Activated CD8-positive, alpha-beta T cell treated with anti-CD3 and anti-CD28 coated beads for 36 hours (primary cell): ENCODE results near the gene NYAP2. TPM values are rescaled to one million over a fixed set of nuclear protein-coding genes. Genes with fewer than 3 reads are reported as not detected.

ENCODE experiments used
- ATAC-seq: fragments of 200-7000 bp; cut with Tn5 transposase; one replicate; pipeline ENCODE4 v1.10.0; 2021; ENCODE audit warnings: mild to moderate bottlenecking, moderate library complexity
- CTCF ChIA-PET: fragments of 350-600 bp; sonication (Branson Sonifier 250); formaldehyde crosslinking; loops from one replicate; lab custom pipeline; 2021; ENCODE audit warnings: antibody characterized with exemption; lab: Charles Lee
- POLR2A ChIA-PET: fragments of 350-600 bp; sonication (Branson Sonifier 250); formaldehyde crosslinking; loops from one replicate; lab custom pipeline; 2021; ENCODE audit warnings: antibody characterized with exemption; lab: Charles Lee
- DNase-seq: peaks from one replicate; pipeline ENCODE4 v3.0.0-alpha.2; 2020
- H3K27ac Mint-ChIP-seq: one replicate; pipeline ENCODE4 v1.8.0; 2021; ENCODE audit warnings: mild to moderate bottlenecking, mixed read lengths
- H3K27me3 Mint-ChIP-seq: one replicate; pipeline ENCODE4 v1.8.0; 2021; ENCODE audit warnings: mixed read lengths
- H3K36me3 Mint-ChIP-seq: one replicate; pipeline ENCODE4 v1.8.0; 2021; ENCODE audit warnings: low read depth, mixed read lengths
- H3K4me1 Mint-ChIP-seq: one replicate; pipeline ENCODE4 v1.8.0; 2021; ENCODE audit warnings: low read depth, mixed read lengths
- H3K4me3 Mint-ChIP-seq: one replicate; pipeline ENCODE4 v1.8.0; 2021; ENCODE audit warnings: mild to moderate bottlenecking, moderate library complexity, mixed read lengths
- H3K9me3 Mint-ChIP-seq: one replicate; pipeline ENCODE4 v1.8.0; 2021; ENCODE audit warnings: mixed read lengths
- intact Hi-C: fragments of 100-400 bp; cut with micrococcal nuclease; formaldehyde crosslinking; loops from one replicate; pipeline ENCODE4 v1.10.0; 2022
- total RNA-seq, 2 experiments: library from RNA; stranded (reverse); gene quantifications; one replicate each; pipeline ENCODE4 v1.2.3, GENCODE V29; 2021
- TF ChIP-seq, protein P1 (sequence below): fragments of 200-600 bp; IDR thresholded peaks from one replicate; pipeline ENCODE4 v1.8.0; 2022; ENCODE audit warnings: antibody characterized with exemption, mild to moderate bottlenecking

Gene NYAP2
- total RNA-seq, 2 experiments from 2014 or later, result not detected

DNA sequence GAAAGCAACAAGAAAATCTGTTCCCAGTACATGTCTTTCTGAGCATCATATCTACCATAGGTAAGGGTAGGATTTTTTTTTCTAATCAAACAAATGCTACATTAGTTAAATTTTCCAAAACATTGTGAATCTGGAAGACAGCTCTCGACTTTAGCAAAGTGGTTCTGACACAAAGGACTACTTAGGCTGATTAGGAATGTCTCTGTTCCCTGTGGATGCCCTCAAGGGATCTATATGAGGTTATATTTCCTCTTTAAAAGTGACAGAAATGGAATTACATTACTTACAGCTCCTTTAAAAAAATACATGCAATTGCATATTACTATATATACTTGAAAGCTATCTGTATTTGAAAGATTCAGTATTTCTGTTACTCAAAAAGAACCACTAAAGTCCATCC is 15.4 kb downstream of the NYAP2 start:
- Mint-ChIP-seq H3K4me3 (no peak overlapping the region), H3K9me3 (no peaks in the 10 kb centered on the region), H3K27ac (no peak overlapping the region), H3K27me3 (peaks cover 18% of the 10 kb centered on the region), H3K36me3 (no peaks in the 10 kb centered on the region), H3K4me1 (no peaks in the 10 kb centered on the region)
- CTCF ChIA-PET, result interaction anchor here (1.6 kb wide), 1 partner anchor 35 kb away, joined by 3 read pairs; no protein-coding TSS in a partner anchor
- no peak for ATAC-seq
- TF ChIP-seq, protein P1, sequence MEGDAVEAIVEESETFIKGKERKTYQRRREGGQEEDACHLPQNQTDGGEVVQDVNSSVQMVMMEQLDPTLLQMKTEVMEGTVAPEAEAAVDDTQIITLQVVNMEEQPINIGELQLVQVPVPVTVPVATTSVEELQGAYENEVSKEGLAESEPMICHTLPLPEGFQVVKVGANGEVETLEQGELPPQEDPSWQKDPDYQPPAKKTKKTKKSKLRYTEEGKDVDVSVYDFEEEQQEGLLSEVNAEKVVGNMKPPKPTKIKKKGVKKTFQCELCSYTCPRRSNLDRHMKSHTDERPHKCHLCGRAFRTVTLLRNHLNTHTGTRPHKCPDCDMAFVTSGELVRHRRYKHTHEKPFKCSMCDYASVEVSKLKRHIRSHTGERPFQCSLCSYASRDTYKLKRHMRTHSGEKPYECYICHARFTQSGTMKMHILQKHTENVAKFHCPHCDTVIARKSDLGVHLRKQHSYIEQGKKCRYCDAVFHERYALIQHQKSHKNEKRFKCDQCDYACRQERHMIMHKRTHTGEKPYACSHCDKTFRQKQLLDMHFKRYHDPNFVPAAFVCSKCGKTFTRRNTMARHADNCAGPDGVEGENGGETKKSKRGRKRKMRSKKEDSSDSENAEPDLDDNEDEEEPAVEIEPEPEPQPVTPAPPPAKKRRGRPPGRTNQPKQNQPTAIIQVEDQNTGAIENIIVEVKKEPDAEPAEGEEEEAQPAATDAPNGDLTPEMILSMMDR, result no peak
- intact Hi-C loops, result no loop called here
- no peak for DNase-seq
- POLR2A ChIA-PET, result no interaction called here

DNA sequence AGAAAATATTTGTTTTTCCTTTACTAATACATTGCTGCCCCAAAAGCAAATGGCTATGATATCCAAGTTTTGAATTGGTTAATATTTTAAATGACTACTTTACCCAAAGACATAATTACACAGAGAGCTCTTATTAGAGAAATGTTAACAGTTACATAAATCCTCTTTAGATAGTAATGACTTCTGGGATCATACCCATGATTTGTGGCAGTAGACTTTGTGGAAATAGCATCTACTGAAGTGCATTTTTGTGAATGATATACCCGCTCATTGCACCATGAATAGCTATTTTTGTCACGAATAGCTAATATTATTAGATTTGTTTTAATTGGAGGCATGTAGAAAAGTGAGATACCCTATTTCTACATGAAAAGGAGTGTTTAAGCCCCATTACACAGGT is 15.8 kb downstream of the NYAP2 start:
- ChIA-PET POLR2A (no interaction called here), CTCF (interaction anchor here (1.6 kb wide), 1 partner anchor 35 kb away, joined by 3 read pairs; no protein-coding TSS in a partner anchor)
- TF ChIP-seq, protein P1, result no peak
- intact Hi-C loops, result no loop called here
- no peaks in the 10 kb centered on the region for H3K36me3 Mint-ChIP-seq
- no peak for ATAC-seq
- no peak overlapping the region for H3K4me3 Mint-ChIP-seq
- no peaks in the 10 kb centered on the region for H3K4me1 Mint-ChIP-seq
- no peak overlapping the region for H3K27ac Mint-ChIP-seq
- no peaks in the 10 kb centered on the region for H3K9me3 Mint-ChIP-seq
- DNase-seq, result no peak
- peaks cover 18% of the 10 kb centered on the region for H3K27me3 Mint-ChIP-seq

DNA sequence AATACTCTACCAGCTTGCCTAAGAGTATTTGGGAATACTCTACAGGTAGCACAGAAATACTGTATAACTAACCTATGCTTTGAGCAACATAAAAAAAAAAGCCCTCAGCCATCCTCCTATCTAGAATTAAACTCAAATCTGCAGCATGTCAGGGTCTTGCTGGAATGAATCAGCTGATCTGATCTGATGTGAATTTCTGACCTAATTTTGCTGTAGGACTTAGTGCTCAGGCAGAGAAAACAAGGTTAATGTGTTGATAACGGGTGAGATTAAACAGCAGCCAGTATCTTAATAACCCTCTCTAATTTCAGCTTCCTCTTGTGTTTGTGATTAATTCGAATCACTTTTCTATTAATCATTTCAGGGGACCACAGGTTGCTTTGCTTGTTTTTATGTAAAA is 16.3 kb downstream of the NYAP2 start:
- intact Hi-C loops, result no loop called here

DNA sequence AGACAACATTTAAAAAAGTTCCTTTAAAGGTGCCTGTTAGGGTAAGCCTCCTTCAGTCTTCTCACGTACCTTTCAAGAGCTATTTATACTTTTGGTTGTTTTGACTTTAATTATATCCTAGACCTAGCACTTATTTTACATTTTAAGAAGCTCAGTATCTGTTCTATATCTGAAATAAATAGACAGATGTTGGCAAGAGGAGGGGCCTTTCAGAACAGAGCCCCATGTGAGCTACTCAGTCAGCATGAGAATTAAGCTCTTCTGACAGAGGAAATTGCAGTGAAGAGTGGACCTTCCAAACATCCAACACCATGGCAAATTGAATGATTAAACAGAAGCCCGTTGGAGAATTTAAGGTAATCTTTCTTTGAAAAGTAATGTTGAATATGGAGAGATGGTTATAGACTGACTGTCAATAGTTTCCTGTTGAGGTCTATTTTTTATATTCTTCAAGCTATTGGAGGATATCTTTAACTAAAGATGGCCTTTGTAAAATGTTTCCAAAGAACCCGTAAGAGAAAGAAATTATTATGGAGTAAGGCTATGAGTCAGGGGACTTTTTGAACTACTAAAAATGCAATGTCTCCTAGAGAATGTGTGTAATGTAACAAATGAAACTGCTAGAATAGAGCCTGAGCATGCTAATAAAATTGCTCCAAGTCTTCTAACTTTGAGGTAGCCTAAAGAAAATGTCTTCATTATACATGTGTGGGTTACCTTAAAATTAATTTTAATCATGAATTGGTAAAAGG is 17.3 kb downstream of the NYAP2 start:
- ATAC-seq, result no peak
- CTCF ChIA-PET, result no interaction called here
- no peak for DNase-seq

More for the DNA sequence above, 16.3 kb downstream of the NYAP2 start:
- H3K4me3 Mint-ChIP-seq, result no peak overlapping the region
- H3K27me3 Mint-ChIP-seq, result peaks cover 18% of the 10 kb centered on the region
- CTCF ChIA-PET, result no interaction called here
- ATAC-seq (no peak), DNase-seq (no peak)
- H3K27ac Mint-ChIP-seq, result no peak overlapping the region
- no peaks in the 10 kb centered on the region for H3K4me1 Mint-ChIP-seq
- TF ChIP-seq, protein P1, result no peak
- no peaks in the 10 kb centered on the region for H3K9me3 Mint-ChIP-seq
- H3K36me3 Mint-ChIP-seq, result no peaks in the 10 kb centered on the region
- POLR2A ChIA-PET, result no interaction called here

DNA sequence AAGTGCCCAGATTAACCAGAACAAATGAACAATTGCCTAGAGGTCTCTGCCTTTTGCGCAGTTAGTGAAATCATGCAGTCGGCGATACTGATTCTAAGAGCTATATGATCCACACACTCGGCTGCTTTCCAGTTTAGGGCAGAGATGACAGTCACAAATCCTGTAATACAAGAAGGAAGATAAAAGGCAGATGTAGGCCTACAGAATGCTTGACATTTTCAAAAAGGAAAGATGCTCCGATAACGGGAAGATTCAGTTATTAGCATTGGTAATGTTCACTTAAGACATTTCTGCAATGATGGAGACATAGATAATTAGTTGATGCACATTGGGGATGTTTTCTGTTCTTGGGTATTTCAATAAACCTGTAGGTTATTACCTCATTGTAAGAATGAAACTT is 19.5 kb downstream of the NYAP2 start:
- Mint-ChIP-seq H3K4me1 (no peaks in the 10 kb centered on the region), H3K4me3 (no peak overlapping the region), H3K27me3 (peaks cover 11% of the 10 kb centered on the region), H3K36me3 (no peaks in the 10 kb centered on the region), H3K27ac (no peak overlapping the region), H3K9me3 (no peaks in the 10 kb centered on the region)
- intact Hi-C loops, result no loop called here
- ChIA-PET POLR2A (no interaction called here), CTCF (no interaction called here)
- DNase-seq (no peak), ATAC-seq (no peak)
- TF ChIP-seq, protein P1, result no peak

More for the DNA sequence above, 17.3 kb downstream of the NYAP2 start:
- TF ChIP-seq, protein P1, result no peak
- Mint-ChIP-seq H3K36me3 (no peaks in the 10 kb centered on the region), H3K9me3 (no peaks in the 10 kb centered on the region), H3K27ac (no peak overlapping the region), H3K27me3 (peaks cover 17% of the 10 kb centered on the region), H3K4me3 (no peak overlapping the region), H3K4me1 (no peaks in the 10 kb centered on the region)
- POLR2A ChIA-PET, result no interaction called here
- intact Hi-C loops, result no loop called here
